Measurements from ENCODE around the gene PCSK6. TPM values are rescaled to one million over a fixed set of nuclear protein-coding genes. Genes with fewer than 3 reads are reported as not detected.
A peak's percentile ranks its signal among the peaks of the same experiment; 100 is the strongest.

Gene PCSK6
- polyA plus RNA-seq, 3 donors, result 0.05 to 0.10 TPM; not detected in 1

GRCh38 chr15:101266034-101266433, 223.5 kb downstream of the PCSK6 start:
- Mint-ChIP-seq H3K36me3 (peaks cover 20 to 23% of the 10 kb centered on the region in 2 donors), H3K9me3 (no peaks in the 10 kb centered on the region), H3K27ac (no peak overlapping the region), H3K27me3 (ENCODE audit: low read depth in 3 of 3) (peaks cover 9 to 28% (median 15%) of the 10 kb centered on the region in 3 donors), H3K4me3 (no peak overlapping the region), H3K4me1 (no peaks in the 10 kb centered on the region)
- no peaks in the 10 kb centered on the region for H3K4me1 ChIP-seq (ENCODE audit: control insufficient read depth in 1 of 2, insufficient read depth in 2 of 2, low read length in 2 of 2)
- H3K36me3 ChIP-seq (replicated peaks in 1 of 2; ENCODE audit: control insufficient read depth in 1 of 2, insufficient read depth in 2 of 2, low read length in 2 of 2), result peaks cover 8 to 27% of the 10 kb centered on the region in 2 donors
- no peak overlapping the region for H3K4me2 ChIP-seq (replicated peaks; ENCODE audit: extremely low read depth, low read length, poor library complexity, severe bottlenecking)
- H3K9me3 ChIP-seq (replicated peaks in 1 of 2; ENCODE audit: control insufficient read depth in 1 of 2, insufficient read depth in 1 of 2, low read length in 2 of 2), result no peaks in the 10 kb centered on the region
- H3K27ac ChIP-seq (ENCODE audit: low read depth in 1 of 2, low read length in 2 of 2), result no peak overlapping the region
- intact Hi-C loops (cut with micrococcal nuclease), result no loop called here
- H3K27me3 ChIP-seq (ENCODE audit: control insufficient read depth in 2 of 2, insufficient read depth in 2 of 2, low read length in 2 of 2), result peaks cover 0 to 3% of the 10 kb centered on the region in 2 donors
- no peak overlapping the region for H3K4me3 ChIP-seq (replicated peaks in 1 of 3; ENCODE audit: low read depth in 2 of 3, low read length in 3 of 3)
- no peak for DNase-seq
- no peak for TF ChIP-seq CTCF (IDR thresholded peaks at IDR 0.05)
- H2AFZ ChIP-seq (ENCODE audit: insufficient read depth, low read depth, low read length, poor library complexity, severe bottlenecking), result no peak overlapping the region
- H3K79me2 ChIP-seq (ENCODE audit: insufficient read depth, low read length), result no peaks in the 10 kb centered on the region
- no peak overlapping the region for H3K9ac ChIP-seq (ENCODE audit: insufficient read depth, low read length, poor library complexity, severe bottlenecking)
- WGBS (ENCODE audit: insufficient coverage), result 62% methylated on average over 3 of the region's 3 CpGs
- H4K20me1 ChIP-seq (ENCODE audit: insufficient read depth, low read length), result peaks cover 4% of the 10 kb centered on the region

- H3K9me3 Mint-ChIP-seq, result no peaks in the 10 kb centered on the region
- no peak for DNase-seq
- H3K27me3 ChIP-seq (ENCODE audit: control insufficient read depth in 2 of 2, insufficient read depth in 2 of 2, low read length in 2 of 2), result peaks cover 0 to 3% of the 10 kb centered on the region in 2 donors
These were observed 224.4 kb downstream of the PCSK6 start for GRCh38 chr15:101264911-101265641.

More at GRCh38 chr15:101264911-101265641, 224.4 kb downstream of the PCSK6 start:
- Histone ChIP-seq H3K9me3 (replicated peaks in 1 of 2; ENCODE audit: control insufficient read depth in 1 of 2, insufficient read depth in 1 of 2, low read length in 2 of 2) (no peaks in the 10 kb centered on the region), H3K27ac (ENCODE audit: low read depth in 1 of 2, low read length in 2 of 2) (no peak overlapping the region), H3K9ac (ENCODE audit: insufficient read depth, low read length, poor library complexity, severe bottlenecking) (no peak overlapping the region), H3K4me2 (replicated peaks; ENCODE audit: extremely low read depth, low read length, poor library complexity, severe bottlenecking) (no peak overlapping the region), H4K20me1 (ENCODE audit: insufficient read depth, low read length) (peaks cover 4% of the 10 kb centered on the region), H3K4me3 (replicated peaks in 1 of 3; ENCODE audit: low read depth in 2 of 3, low read length in 3 of 3) (no peak overlapping the region), H2AFZ (ENCODE audit: insufficient read depth, low read depth, low read length, poor library complexity, severe bottlenecking) (no peak overlapping the region), H3K36me3 (replicated peaks in 1 of 2; ENCODE audit: control insufficient read depth in 1 of 2, insufficient read depth in 2 of 2, low read length in 2 of 2) (peaks cover 0 to 18% of the 10 kb centered on the region in 2 donors), H3K79me2 (ENCODE audit: insufficient read depth, low read length) (no peaks in the 10 kb centered on the region), H3K4me1 (ENCODE audit: control insufficient read depth in 1 of 2, insufficient read depth in 2 of 2, low read length in 2 of 2) (no peaks in the 10 kb centered on the region)
- Mint-ChIP-seq H3K27me3 (ENCODE audit: low read depth in 3 of 3) (peaks cover 16 to 29% (median 17%) of the 10 kb centered on the region in 3 donors), H3K4me3 (no peak overlapping the region), H3K4me1 (no peaks in the 10 kb centered on the region), H3K36me3 (peaks cover 12 to 14% of the 10 kb centered on the region in 2 donors), H3K27ac (peak overlapping the region in 2 of 7 donors; percentile 44 to 61)
- intact Hi-C loops (cut with micrococcal nuclease), result no loop called here
- no peak for TF ChIP-seq CTCF (IDR thresholded peaks at IDR 0.05)
- 84% methylated on average over 12 of the region's 17 CpGs for WGBS (ENCODE audit: insufficient coverage)

Data from CD14-positive monocyte (primary cell).